Fibroblast of skin of left biceps (primary cell): ENCODE measurements around the gene KLHL24.
"Not testable (repeated sequence)": the region's sequence is repeated elsewhere in the genome, so short reads cannot be mapped to it uniquely, and the experiment has no call there.

ENCODE experiments used
- DNase-seq, 2 experiments: peaks; one replicate each; pipeline ENCODE4 v3.0.0-alpha.2; 2013; ENCODE audit warnings: low read depth in 2 of 2

The KLHL24 gene

GRCh38 chr3:183634707-183635106 is 716 bp upstream of the KLHL24 start:
- no peak for DNase-seq

- no peak for DNase-seq
Observed at GRCh38 chr3:183635107-183635430, 354 bp upstream of the KLHL24 start.

GRCh38 chr3:183636221-183637105 is 1.0 kb downstream of the KLHL24 start:
- peak; percentile 76 to 77 for DNase-seq

- no peak for DNase-seq
Observed at GRCh38 chr3:183637106-183637486, 1.7 kb downstream of the KLHL24 start.

GRCh38 chr3:183637633-183638032 is 2.2 kb downstream of the KLHL24 start:
- DNase-seq: not testable (repeated sequence)

GRCh38 chr3:183638101-183638852 is 2.9 kb downstream of the KLHL24 start:
- no peak for DNase-seq

- DNase-seq: not testable (repeated sequence)
Observed at GRCh38 chr3:183640635-183641034, 5.2 kb downstream of the KLHL24 start.

GRCh38 chr3:183641882-183642281 is 6.5 kb downstream of the KLHL24 start:
- DNase-seq: no peak

- no peak for DNase-seq
Observed at GRCh38 chr3:183644244-183644643, 8.8 kb downstream of the KLHL24 start.

- no peak for DNase-seq
Observed at GRCh38 chr3:183645254-183645653, 9.8 kb downstream of the KLHL24 start.

- DNase-seq: no peak
Observed at GRCh38 chr3:183650554-183650953, 15.1 kb downstream of the KLHL24 start.

GRCh38 chr3:183653209-183654064 is 18.0 kb downstream of the KLHL24 start:
- DNase-seq: no peak

- DNase-seq: no peak
Observed at GRCh38 chr3:183654727-183655126, 19.3 kb downstream of the KLHL24 start.

- DNase-seq: no peak
Observed at GRCh38 chr3:183662099-183662498, 26.7 kb downstream of the KLHL24 start.

- DNase-seq: peak; percentile 82 to 86
Observed at GRCh38 chr3:183664913-183665381, 29.5 kb downstream of the KLHL24 start.

- DNase-seq: no peak
Observed at GRCh38 chr3:183680061-183680460, 44.6 kb downstream of the KLHL24 start.

- DNase-seq: no peak
Observed at GRCh38 chr3:183687705-183688104, 52.3 kb downstream of the KLHL24 start.

GRCh38 chr3:183688874-183689273 is 53.5 kb downstream of the KLHL24 start:
- peak in 1 of 2 experiments; percentile 7 for DNase-seq

- DNase-seq: not testable (repeated sequence)
Observed at GRCh38 chr3:183689621-183690020, 54.2 kb downstream of the KLHL24 start.

- DNase-seq: no peak
Observed at GRCh38 chr3:183690402-183690995, 55.1 kb downstream of the KLHL24 start.

GRCh38 chr3:183692436-183692835 is 57.0 kb downstream of the KLHL24 start:
- DNase-seq: no peak
